Esophagus muscularis mucosa (tissue), 4 donors: ENCODE measurements around the gene FMN2. TPM values are rescaled to one million over a fixed set of nuclear protein-coding genes. Genes with fewer than 3 reads are reported as not detected.

Experiments used
- DNase-seq: peaks from one replicate; pipeline ENCODE4 v3.0.0-alpha.2; 2017; ENCODE audit errors: extremely low spot score
- H3K27ac ChIP-seq, 4 donors: fragments of 200-600 bp; sonication (generic); replicated peaks in 1 of 4; 1 replicate in 3 of 4; 2 replicates in 1 of 4; pipeline ENCODE4 v1.5.1; 2016 to 2019; ENCODE audit warnings: mild to moderate bottlenecking in 1 of 4
- H3K27me3 ChIP-seq, 4 donors: fragments of 200-600 bp; sonication (generic); one replicate each; pipeline versions ENCODE4 v1.5.1 to v1.6.0; 2016 to 2019
- H3K36me3 ChIP-seq, 4 donors: fragments of 200-600 bp; sonication (generic); one replicate each; pipeline ENCODE4 v1.5.1; 2016 to 2019
- H3K4me1 ChIP-seq, 4 donors: fragments of 200-600 bp; sonication (generic); one replicate each; pipeline ENCODE4 v1.5.1; 2016 to 2019
- H3K4me3 ChIP-seq, 4 donors: fragments of 200-600 bp; sonication (generic); 1 replicate in 2 of 4; 2 replicates in 2 of 4; pipeline ENCODE4 v1.5.1; 2016 to 2019; ENCODE audit warnings: mild to moderate bottlenecking in 4 of 4, moderate library complexity in 1 of 4
- H3K9me3 ChIP-seq, 4 donors: fragments of 200-600 bp; sonication (generic); 1 replicate in 3 of 4; 2 replicates in 1 of 4; pipeline ENCODE4 v1.5.1; 2016 to 2019
- CTCF ChIP-seq, 3 experiments: fragments of 200-600 bp in 2 of 3; fragments of 450-650 bp in 1 of 3; sonication (generic) in 2 of 3; IDR thresholded peaks; one replicate each; pipeline ENCODE4 v1.5.1; 2017 to 2019; ENCODE audit warnings: antibody characterized with exemption in 3 of 3, mild to moderate bottlenecking in 2 of 3, moderate library complexity in 1 of 3
- EP300 ChIP-seq: sonication (generic); formaldehyde crosslinking; IDR thresholded peaks from one replicate; pipeline ENCODE4 v1.6.1; 2017; ENCODE audit warnings: antibody characterized with exemption
- POLR2A ChIP-seq: fragments of 450-650 bp; IDR thresholded peaks from one replicate; pipeline ENCODE4 v1.6.1; 2017; ENCODE audit warnings: antibody characterized with exemption, moderate library complexity, mild to moderate bottlenecking, low read depth
- POLR2AphosphoS5 ChIP-seq, 2 donors: sonication (generic); formaldehyde crosslinking; IDR thresholded peaks; one replicate each; pipeline ENCODE4 v1.6.1; 2017; ENCODE audit warnings: antibody characterized with exemption in 2 of 2
- WGBS: methylation state at CpG from one replicate; pipeline ENCODE4 v1.1.5; 2018; 5-methylcytosine and 5-hydroxymethylcytosine counted together
- intact Hi-C: fragments of 100-400 bp; cut with DNase I; formaldehyde crosslinking; loops from one replicate; pipeline ENCODE4 v1.15.1; 2023
- total RNA-seq, 4 donors: library from RNA; depleted of rRNA; stranded (reverse); fragments of >200 nt; gene quantifications; one replicate each; pipeline versions ENCODE4 v1.1.0 to v1.2.1, GENCODE V29; 2016

The FMN2 gene
- total RNA-seq, 4 donors from 2014 or later = 0.32 to 2.5 (median 1.4) TPM

GRCh38 chr1:240086726-240087125 is 5.0 kb upstream of the FMN2 start:
- Histone ChIP-seq H3K4me3 (no peak overlapping the region), H3K27me3 (peaks cover 0 to 63% (median 6%) of the 10 kb centered on the region in 4 donors), H3K27ac (no peak overlapping the region), H3K4me1 (peaks cover 4 to 7% (median 5%) of the 10 kb centered on the region in 4 donors), H3K9me3 (no peaks in the 10 kb centered on the region), H3K36me3 (no peaks in the 10 kb centered on the region)
- intact Hi-C loops = no loop called here
- no peak for DNase-seq
- 78% methylated on average over 1 of the region's 1 CpG for WGBS
- no peak for TF ChIP-seq CTCF (IDR thresholded peaks at IDR 0.05)
- TF ChIP-seq POLR2AphosphoS5 (IDR thresholded peaks at IDR 0.05) = no peak
- TF ChIP-seq POLR2A = no peak
- no peak for TF ChIP-seq EP300

GRCh38 chr1:240090014-240090413 is 1.7 kb upstream of the FMN2 start:
- H3K36me3 ChIP-seq = no peaks in the 10 kb centered on the region
- TF ChIP-seq CTCF (IDR thresholded peaks at IDR 0.05) (no peak), POLR2AphosphoS5 (IDR thresholded peaks at IDR 0.05) (no peak), POLR2A (no peak), EP300 (no peak)
- intact Hi-C loops = no loop called here
- H3K27ac ChIP-seq = no peak overlapping the region
- 41% methylated on average over 2 of the region's 2 CpGs for WGBS
- peaks cover 22 to 27% (median 26%) of the 10 kb centered on the region in 4 donors for H3K4me1 ChIP-seq
- no peak overlapping the region for H3K4me3 ChIP-seq
- DNase-seq = no peak
- no peaks in the 10 kb centered on the region for H3K9me3 ChIP-seq
- peaks cover 0 to 80% (median 21%) of the 10 kb centered on the region in 4 donors for H3K27me3 ChIP-seq

GRCh38 chr1:240090957-240091600 is 604 bp upstream of the FMN2 start:
- Histone ChIP-seq H3K4me1 (peaks cover 22 to 27% (median 26%) of the 10 kb centered on the region in 4 donors), H3K27ac (no peak overlapping the region), H3K9me3 (no peaks in the 10 kb centered on the region), H3K27me3 (peaks cover 0 to 79% (median 21%) of the 10 kb centered on the region in 4 donors), H3K4me3 (peak overlapping the region in 3 of 4 donors; percentile 53 to 61 (median 55)), H3K36me3 (no peaks in the 10 kb centered on the region)
- no peak for DNase-seq
- WGBS = 33% methylated on average over 5 of the region's 5 CpGs
- intact Hi-C loops = no loop called here
- no peak for TF ChIP-seq EP300
- no peak for TF ChIP-seq POLR2AphosphoS5 (IDR thresholded peaks at IDR 0.05)
- TF ChIP-seq CTCF (IDR thresholded peaks at IDR 0.05) = no peak
- no peak for TF ChIP-seq POLR2A

GRCh38 chr1:240092301-240093119 is 827 bp downstream of the FMN2 start:
- Histone ChIP-seq H3K27me3 (peaks cover 0 to 80% (median 21%) of the 10 kb centered on the region in 4 donors), H3K9me3 (no peaks in the 10 kb centered on the region), H3K27ac (peak overlapping the region in 2 of 4 donors; percentile 11 to 67), H3K4me3 (peak overlapping the region; percentile 53 to 62 (median 58)), H3K36me3 (no peaks in the 10 kb centered on the region), H3K4me1 (peaks cover 22 to 27% (median 26%) of the 10 kb centered on the region in 4 donors)
- no peak for DNase-seq
- WGBS = under 1% methylated on average over 31 of the region's 70 CpGs
- TF ChIP-seq CTCF (IDR thresholded peaks at IDR 0.05) = peak in 1 of 3 experiments; percentile 15
- TF ChIP-seq EP300 = no peak
- intact Hi-C loops = no loop called here
